GM23338 (cell line): ENCODE measurements around the gene NUP205. TPM values are rescaled to one million over a fixed set of nuclear protein-coding genes. Genes with fewer than 3 reads are reported as not detected.

ENCODE experiments used
- ATAC-seq: fragments of 200-7000 bp; cut with Tn5 transposase; 3 replicates; pipeline ENCODE4 v1.9.1; 2020
- DNase-seq: peaks from one replicate; pipeline ENCODE4 v3.0.0-alpha.2; 2015; ENCODE audit warnings: low spot score
- H2AFZ ChIP-seq: fragments of 200-600 bp; sonication (generic); 2 replicates; pipeline ENCODE4 v1.8.0; 2016; ENCODE audit warnings: antibody characterized with exemption, mild to moderate bottlenecking, moderate library complexity
- H3F3A ChIP-seq: fragments of 200-600 bp; sonication (generic); replicated peaks from 2 replicates; pipeline ENCODE4 v1.8.0; 2017; ENCODE audit warnings: antibody characterized with exemption, mixed run types, low read depth
- H3K27ac ChIP-seq: fragments of 200-600 bp; sonication (generic); 2 replicates; pipeline ENCODE4 v1.6.1; 2016; ENCODE audit warnings: low read depth
- H3K27me3 ChIP-seq: fragments of 200-600 bp; sonication (generic); 2 replicates; pipeline ENCODE4 v1.8.0; 2016; ENCODE audit warnings: mild to moderate bottlenecking, mixed run types, moderate library complexity; ENCODE audit not compliant: insufficient read depth
- H3K36me3 ChIP-seq: fragments of 200-600 bp; sonication (generic); 2 replicates; pipeline ENCODE4 v1.8.0; 2016; ENCODE audit warnings: mild to moderate bottlenecking; ENCODE audit not compliant: insufficient read depth
- H3K4me1 ChIP-seq: fragments of 200-600 bp; sonication (generic); 2 replicates; pipeline ENCODE4 v1.8.0; 2016; ENCODE audit warnings: mild to moderate bottlenecking, moderate library complexity; ENCODE audit not compliant: insufficient read depth
- H3K4me2 ChIP-seq: fragments of 200-600 bp; sonication (generic); 2 replicates; pipeline ENCODE4 v1.7.1; 2017; ENCODE audit warnings: mixed run types
- H3K4me3 ChIP-seq: fragments of 200-600 bp; sonication (generic); 2 replicates; pipeline ENCODE4 v1.6.1; 2016; ENCODE audit warnings: mixed run types
- H3K79me2 ChIP-seq: fragments of 200-600 bp; sonication (generic); replicated peaks from 2 replicates; pipeline ENCODE4 v1.8.0; 2017; ENCODE audit warnings: mild to moderate bottlenecking; ENCODE audit not compliant: insufficient read depth
- H3K9me2 ChIP-seq: fragments of 200-600 bp; sonication (generic); 2 replicates; pipeline ENCODE4 v1.8.0; 2017; ENCODE audit not compliant: insufficient read depth
- H4K20me1 ChIP-seq: fragments of 200-600 bp; sonication (generic); replicated peaks from 2 replicates; pipeline ENCODE4 v1.8.0; 2017; ENCODE audit warnings: mild to moderate bottlenecking; ENCODE audit not compliant: insufficient read depth
- H3K27ac Mint-ChIP-seq: 2 replicates; pipeline ENCODE4 v1.8.0; 2020; ENCODE audit warnings: inconsistent platforms, mild to moderate bottlenecking, moderate library complexity, mixed read lengths
- H3K27me3 Mint-ChIP-seq: 3 replicates; pipeline ENCODE4 v1.8.0; 2022; ENCODE audit warnings: low read depth, mild to moderate bottlenecking, moderate library complexity, mixed read lengths, inconsistent platforms; ENCODE audit not compliant: insufficient read depth, poor library complexity
- H3K36me3 Mint-ChIP-seq: 3 replicates; pipeline ENCODE4 v1.8.0; 2021; ENCODE audit warnings: low read depth, mild to moderate bottlenecking, inconsistent platforms, moderate library complexity, mixed read lengths
- H3K4me1 Mint-ChIP-seq: 3 replicates; pipeline ENCODE4 v1.8.0; 2020; ENCODE audit warnings: mild to moderate bottlenecking, inconsistent platforms, mixed read lengths
- H3K4me3 Mint-ChIP-seq: 3 replicates; pipeline ENCODE4 v1.8.0; 2021; ENCODE audit warnings: moderate library complexity, mild to moderate bottlenecking, inconsistent platforms, mixed read lengths
- H3K9me3 Mint-ChIP-seq: 3 replicates; pipeline ENCODE4 v1.8.0; 2020; ENCODE audit warnings: moderate library complexity, mild to moderate bottlenecking, inconsistent platforms, mixed read lengths
- CREB1 ChIP-seq: fragments of 250-450 bp; sonication (Bioruptor Pico); IDR thresholded peaks from 2 replicates; pipeline ENCODE4 v1.5.0; 2020; ENCODE audit warnings: low read depth, mild to moderate bottlenecking, moderate library complexity
- EZH2 ChIP-seq: fragments of 200-600 bp; sonication (generic); IDR thresholded peaks from one replicate; pipeline ENCODE4 v1.8.0; 2017; ENCODE audit warnings: antibody characterized with exemption, mild to moderate bottlenecking, low read depth; ENCODE audit not compliant: unreplicated experiment
- EZH2phosphoT487 ChIP-seq: fragments of 200-600 bp; sonication (generic); IDR thresholded peaks from one replicate; pipeline ENCODE4 v1.8.1; 2018; ENCODE audit warnings: antibody characterized with exemption; ENCODE audit not compliant: unreplicated experiment
- JUNB ChIP-seq: IDR thresholded peaks from one replicate; pipeline ENCODE4 v1.6.1; 2016; ENCODE audit warnings: antibody characterized with exemption; ENCODE audit not compliant: unreplicated experiment
- NANOG ChIP-seq: IDR thresholded peaks from 2 replicates; pipeline ENCODE4 v1.6.1; 2016; ENCODE audit warnings: antibody characterized with exemption, borderline replicate concordance
- POLR2AphosphoS5 ChIP-seq: IDR thresholded peaks from 2 replicates; pipeline ENCODE4 v1.6.1; 2016; ENCODE audit warnings: antibody characterized with exemption, low read depth
- STAT1 ChIP-seq: IDR thresholded peaks from one replicate; pipeline ENCODE4 v1.6.1; 2016; ENCODE audit warnings: antibody characterized with exemption; ENCODE audit not compliant: unreplicated experiment
- ZNF114 ChIP-seq: fragments of 250-450 bp; sonication (Bioruptor Pico); IDR thresholded peaks from 2 replicates; pipeline ENCODE4 v1.5.0; 2020; ENCODE audit warnings: mild to moderate bottlenecking, moderate library complexity
- ZNF331 ChIP-seq: fragments of 250-450 bp; sonication (Bioruptor Pico); IDR thresholded peaks from 2 replicates; pipeline ENCODE4 v1.5.0; 2020; ENCODE audit warnings: low read depth, mild to moderate bottlenecking, moderate library complexity
- polyA plus RNA-seq: library from polyadenylated mRNA; unstranded; fragments of >200 nt; fragmentation: Nextera tagmentation; extraction: Ambion mirVana; gene quantifications from 2 replicates; pipeline ENCODE4 v1.2.1, GENCODE V29; 2016
- total RNA-seq: library from RNA; depleted of rRNA; stranded (reverse); fragments of >200 nt; shearing (Covaris generic); gene quantifications from 2 replicates; pipeline ENCODE4 v1.2.3, GENCODE V29; 2014
- TF ChIP-seq, protein P1 (sequence below): fragments of 250-450 bp; sonication (Bioruptor Pico); IDR thresholded peaks from 2 replicates; pipeline ENCODE4 v1.5.0; 2020; ENCODE audit warnings: mild to moderate bottlenecking, moderate library complexity
- TF ChIP-seq, protein P2 (sequence below): IDR thresholded peaks from 2 replicates; pipeline ENCODE4 v1.6.1; 2016; ENCODE audit warnings: antibody characterized with exemption
- TF ChIP-seq, protein P3 (sequence below), 2 experiments: fragments of 200-600 bp in 1 of 2; sonication (generic) in 1 of 2; conservative IDR thresholded peaks; 2 replicates each; pipeline versions ENCODE4 v1.5.1 to v1.6.1; 2016 to 2017; ENCODE audit warnings: antibody characterized with exemption in 2 of 2, low read depth in 2 of 2, mild to moderate bottlenecking in 2 of 2, moderate library complexity in 1 of 2
- TF ChIP-seq, protein P4 (sequence below): IDR thresholded peaks from one replicate; pipeline ENCODE4 v1.6.1; 2018; ENCODE audit warnings: antibody characterized with exemption; ENCODE audit not compliant: unreplicated experiment

NUP205 gene
- total and polyA plus RNA-seq, 2 experiments from 2014 or later: 150 to 212 TPM

DNA sequence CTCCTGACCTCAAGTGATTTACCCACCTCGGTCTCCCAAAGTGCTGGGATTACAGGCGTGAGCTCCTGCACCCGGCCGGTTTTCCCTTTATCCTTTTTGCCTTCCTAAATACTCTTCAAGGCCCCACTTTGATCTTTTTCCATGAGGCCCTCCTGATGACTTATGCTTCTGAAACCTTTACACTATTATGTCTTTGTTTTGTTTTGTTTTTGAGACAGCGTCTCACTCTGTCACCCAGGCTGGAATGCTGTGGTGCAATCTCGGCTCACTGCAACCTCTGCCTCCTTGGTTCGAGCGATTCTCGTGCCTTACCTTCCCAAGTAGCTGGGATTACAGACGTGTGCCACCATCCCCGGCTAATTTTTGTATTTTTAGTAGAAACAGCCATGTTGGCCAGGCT is 108.4 kb downstream of the NUP205 start:
- Histone ChIP-seq H3K36me3 (no peaks in the 10 kb centered on the region), H3F3A (peaks cover 13% of the 10 kb centered on the region; the same call in 1 of the 2 replicates), H3K27me3 (no peaks in the 10 kb centered on the region), H3K4me3 (no peak overlapping the region), H2AFZ (no peak overlapping the region), H4K20me1 (no peaks in the 10 kb centered on the region), H3K4me2 (no peak overlapping the region), H3K4me1 (peaks cover 6% of the 10 kb centered on the region), H3K27ac (no peak overlapping the region), H3K79me2 (peaks cover 87% of the 10 kb centered on the region), H3K9me2 (no peaks in the 10 kb centered on the region)
- DNase-seq: no peak
- Mint-ChIP-seq H3K36me3 (peaks cover 30% of the 10 kb centered on the region), H3K4me1 (peaks cover 12% of the 10 kb centered on the region), H3K4me3 (no peak overlapping the region), H3K27ac (no peak overlapping the region), H3K9me3 (no peaks in the 10 kb centered on the region; the same call in 2 of the 3 replicates), H3K27me3 (peaks cover 4% of the 10 kb centered on the region)
- no peak for ATAC-seq
- TF ChIP-seq CREB1 (CRISPR knock-in tag): no peak
- no peak for TF ChIP-seq JUNB
- TF ChIP-seq, protein P1, sequence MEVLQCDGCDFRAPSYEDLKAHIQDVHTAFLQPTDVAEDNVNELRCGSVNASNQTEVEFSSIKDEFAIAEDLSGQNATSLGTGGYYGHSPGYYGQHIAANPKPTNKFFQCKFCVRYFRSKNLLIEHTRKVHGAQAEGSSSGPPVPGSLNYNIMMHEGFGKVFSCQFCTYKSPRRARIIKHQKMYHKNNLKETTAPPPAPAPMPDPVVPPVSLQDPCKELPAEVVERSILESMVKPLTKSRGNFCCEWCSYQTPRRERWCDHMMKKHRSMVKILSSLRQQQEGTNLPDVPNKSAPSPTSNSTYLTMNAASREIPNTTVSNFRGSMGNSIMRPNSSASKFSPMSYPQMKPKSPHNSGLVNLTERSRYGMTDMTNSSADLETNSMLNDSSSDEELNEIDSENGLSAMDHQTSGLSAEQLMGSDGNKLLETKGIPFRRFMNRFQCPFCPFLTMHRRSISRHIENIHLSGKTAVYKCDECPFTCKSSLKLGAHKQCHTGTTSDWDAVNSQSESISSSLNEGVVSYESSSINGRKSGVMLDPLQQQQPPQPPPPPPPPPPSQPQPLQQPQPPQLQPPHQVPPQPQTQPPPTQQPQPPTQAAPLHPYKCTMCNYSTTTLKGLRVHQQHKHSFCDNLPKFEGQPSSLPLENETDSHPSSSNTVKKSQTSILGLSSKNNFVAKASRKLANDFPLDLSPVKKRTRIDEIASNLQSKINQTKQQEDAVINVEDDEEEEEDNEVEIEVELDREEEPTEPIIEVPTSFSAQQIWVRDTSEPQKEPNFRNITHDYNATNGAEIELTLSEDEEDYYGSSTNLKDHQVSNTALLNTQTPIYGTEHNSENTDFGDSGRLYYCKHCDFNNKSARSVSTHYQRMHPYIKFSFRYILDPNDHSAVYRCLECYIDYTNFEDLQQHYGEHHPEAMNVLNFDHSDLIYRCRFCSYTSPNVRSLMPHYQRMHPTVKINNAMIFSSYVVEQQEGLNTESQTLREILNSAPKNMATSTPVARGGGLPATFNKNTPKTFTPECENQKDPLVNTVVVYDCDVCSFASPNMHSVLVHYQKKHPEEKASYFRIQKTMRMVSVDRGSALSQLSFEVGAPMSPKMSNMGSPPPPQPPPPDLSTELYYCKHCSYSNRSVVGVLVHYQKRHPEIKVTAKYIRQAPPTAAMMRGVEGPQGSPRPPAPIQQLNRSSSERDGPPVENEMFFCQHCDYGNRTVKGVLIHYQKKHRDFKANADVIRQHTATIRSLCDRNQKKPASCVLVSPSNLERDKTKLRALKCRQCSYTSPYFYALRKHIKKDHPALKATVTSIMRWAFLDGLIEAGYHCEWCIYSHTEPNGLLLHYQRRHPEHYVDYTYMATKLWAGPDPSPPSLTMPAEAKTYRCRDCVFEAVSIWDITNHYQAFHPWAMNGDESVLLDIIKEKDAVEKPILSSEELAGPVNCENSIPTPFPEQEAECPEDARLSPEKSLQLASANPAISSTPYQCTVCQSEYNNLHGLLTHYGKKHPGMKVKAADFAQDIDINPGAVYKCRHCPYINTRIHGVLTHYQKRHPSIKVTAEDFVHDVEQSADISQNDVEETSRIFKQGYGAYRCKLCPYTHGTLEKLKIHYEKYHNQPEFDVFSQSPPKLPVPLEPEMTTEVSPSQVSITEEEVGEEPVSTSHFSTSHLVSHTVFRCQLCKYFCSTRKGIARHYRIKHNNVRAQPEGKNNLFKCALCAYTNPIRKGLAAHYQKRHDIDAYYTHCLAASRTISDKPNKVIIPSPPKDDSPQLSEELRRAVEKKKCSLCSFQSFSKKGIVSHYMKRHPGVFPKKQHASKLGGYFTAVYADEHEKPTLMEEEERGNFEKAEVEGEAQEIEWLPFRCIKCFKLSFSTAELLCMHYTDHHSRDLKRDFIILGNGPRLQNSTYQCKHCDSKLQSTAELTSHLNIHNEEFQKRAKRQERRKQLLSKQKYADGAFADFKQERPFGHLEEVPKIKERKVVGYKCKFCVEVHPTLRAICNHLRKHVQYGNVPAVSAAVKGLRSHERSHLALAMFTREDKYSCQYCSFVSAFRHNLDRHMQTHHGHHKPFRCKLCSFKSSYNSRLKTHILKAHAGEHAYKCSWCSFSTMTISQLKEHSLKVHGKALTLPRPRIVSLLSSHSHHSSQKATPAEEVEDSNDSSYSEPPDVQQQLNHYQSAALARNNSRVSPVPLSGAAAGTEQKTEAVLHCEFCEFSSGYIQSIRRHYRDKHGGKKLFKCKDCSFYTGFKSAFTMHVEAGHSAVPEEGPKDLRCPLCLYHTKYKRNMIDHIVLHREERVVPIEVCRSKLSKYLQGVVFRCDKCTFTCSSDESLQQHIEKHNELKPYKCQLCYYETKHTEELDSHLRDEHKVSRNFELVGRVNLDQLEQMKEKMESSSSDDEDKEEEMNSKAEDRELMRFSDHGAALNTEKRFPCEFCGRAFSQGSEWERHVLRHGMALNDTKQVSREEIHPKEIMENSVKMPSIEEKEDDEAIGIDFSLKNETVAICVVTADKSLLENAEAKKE: no peak
- TF ChIP-seq, protein P2, sequence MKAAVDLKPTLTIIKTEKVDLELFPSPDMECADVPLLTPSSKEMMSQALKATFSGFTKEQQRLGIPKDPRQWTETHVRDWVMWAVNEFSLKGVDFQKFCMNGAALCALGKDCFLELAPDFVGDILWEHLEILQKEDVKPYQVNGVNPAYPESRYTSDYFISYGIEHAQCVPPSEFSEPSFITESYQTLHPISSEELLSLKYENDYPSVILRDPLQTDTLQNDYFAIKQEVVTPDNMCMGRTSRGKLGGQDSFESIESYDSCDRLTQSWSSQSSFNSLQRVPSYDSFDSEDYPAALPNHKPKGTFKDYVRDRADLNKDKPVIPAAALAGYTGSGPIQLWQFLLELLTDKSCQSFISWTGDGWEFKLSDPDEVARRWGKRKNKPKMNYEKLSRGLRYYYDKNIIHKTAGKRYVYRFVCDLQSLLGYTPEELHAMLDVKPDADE: no peak
- TF ChIP-seq ZNF331: no peak
- no peak for TF ChIP-seq NANOG
- TF ChIP-seq ZNF114 (CRISPR knock-in tag): no peak
- no peak for TF ChIP-seq POLR2AphosphoS5
- no peak for TF ChIP-seq EZH2
- TF ChIP-seq, protein P3, sequence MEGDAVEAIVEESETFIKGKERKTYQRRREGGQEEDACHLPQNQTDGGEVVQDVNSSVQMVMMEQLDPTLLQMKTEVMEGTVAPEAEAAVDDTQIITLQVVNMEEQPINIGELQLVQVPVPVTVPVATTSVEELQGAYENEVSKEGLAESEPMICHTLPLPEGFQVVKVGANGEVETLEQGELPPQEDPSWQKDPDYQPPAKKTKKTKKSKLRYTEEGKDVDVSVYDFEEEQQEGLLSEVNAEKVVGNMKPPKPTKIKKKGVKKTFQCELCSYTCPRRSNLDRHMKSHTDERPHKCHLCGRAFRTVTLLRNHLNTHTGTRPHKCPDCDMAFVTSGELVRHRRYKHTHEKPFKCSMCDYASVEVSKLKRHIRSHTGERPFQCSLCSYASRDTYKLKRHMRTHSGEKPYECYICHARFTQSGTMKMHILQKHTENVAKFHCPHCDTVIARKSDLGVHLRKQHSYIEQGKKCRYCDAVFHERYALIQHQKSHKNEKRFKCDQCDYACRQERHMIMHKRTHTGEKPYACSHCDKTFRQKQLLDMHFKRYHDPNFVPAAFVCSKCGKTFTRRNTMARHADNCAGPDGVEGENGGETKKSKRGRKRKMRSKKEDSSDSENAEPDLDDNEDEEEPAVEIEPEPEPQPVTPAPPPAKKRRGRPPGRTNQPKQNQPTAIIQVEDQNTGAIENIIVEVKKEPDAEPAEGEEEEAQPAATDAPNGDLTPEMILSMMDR (conservative IDR thresholded peaks at IDR 0.05; ENCODE audit: low read depth in 2 of 2): no peak
- no peak for TF ChIP-seq STAT1
- TF ChIP-seq, protein P4, sequence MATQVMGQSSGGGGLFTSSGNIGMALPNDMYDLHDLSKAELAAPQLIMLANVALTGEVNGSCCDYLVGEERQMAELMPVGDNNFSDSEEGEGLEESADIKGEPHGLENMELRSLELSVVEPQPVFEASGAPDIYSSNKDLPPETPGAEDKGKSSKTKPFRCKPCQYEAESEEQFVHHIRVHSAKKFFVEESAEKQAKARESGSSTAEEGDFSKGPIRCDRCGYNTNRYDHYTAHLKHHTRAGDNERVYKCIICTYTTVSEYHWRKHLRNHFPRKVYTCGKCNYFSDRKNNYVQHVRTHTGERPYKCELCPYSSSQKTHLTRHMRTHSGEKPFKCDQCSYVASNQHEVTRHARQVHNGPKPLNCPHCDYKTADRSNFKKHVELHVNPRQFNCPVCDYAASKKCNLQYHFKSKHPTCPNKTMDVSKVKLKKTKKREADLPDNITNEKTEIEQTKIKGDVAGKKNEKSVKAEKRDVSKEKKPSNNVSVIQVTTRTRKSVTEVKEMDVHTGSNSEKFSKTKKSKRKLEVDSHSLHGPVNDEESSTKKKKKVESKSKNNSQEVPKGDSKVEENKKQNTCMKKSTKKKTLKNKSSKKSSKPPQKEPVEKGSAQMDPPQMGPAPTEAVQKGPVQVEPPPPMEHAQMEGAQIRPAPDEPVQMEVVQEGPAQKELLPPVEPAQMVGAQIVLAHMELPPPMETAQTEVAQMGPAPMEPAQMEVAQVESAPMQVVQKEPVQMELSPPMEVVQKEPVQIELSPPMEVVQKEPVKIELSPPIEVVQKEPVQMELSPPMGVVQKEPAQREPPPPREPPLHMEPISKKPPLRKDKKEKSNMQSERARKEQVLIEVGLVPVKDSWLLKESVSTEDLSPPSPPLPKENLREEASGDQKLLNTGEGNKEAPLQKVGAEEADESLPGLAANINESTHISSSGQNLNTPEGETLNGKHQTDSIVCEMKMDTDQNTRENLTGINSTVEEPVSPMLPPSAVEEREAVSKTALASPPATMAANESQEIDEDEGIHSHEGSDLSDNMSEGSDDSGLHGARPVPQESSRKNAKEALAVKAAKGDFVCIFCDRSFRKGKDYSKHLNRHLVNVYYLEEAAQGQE: no peak
- no peak for TF ChIP-seq EZH2phosphoT487
